Transverse colon (tissue), 4 donors: ENCODE data around the gene L3MBTL4. TPM values are rescaled to one million over a fixed set of nuclear protein-coding genes. Genes with fewer than 3 reads are reported as not detected.

Source experiments
- DNase-seq: peaks from one replicate; pipeline ENCODE4 v3.0.0-alpha.2; 2019
- H3K27ac ChIP-seq, 4 donors: fragments of 200-600 bp; sonication (generic); 2 replicates each; pipeline ENCODE4 v1.5.1; 2016 to 2018; ENCODE audit warnings: inconsistent platforms in 4 of 4
- H3K27me3 ChIP-seq: fragments of 200-600 bp; sonication (generic); 2 replicates; pipeline ENCODE4 v1.5.1; 2017; ENCODE audit warnings: inconsistent platforms
- H3K36me3 ChIP-seq, 4 donors: fragments of 200-600 bp; sonication (generic); 2 replicates each; pipeline ENCODE4 v1.5.1; 2017 to 2019; ENCODE audit warnings: inconsistent platforms in 4 of 4
- H3K4me1 ChIP-seq, 4 donors: fragments of 200-600 bp; sonication (generic); 2 replicates each; pipeline ENCODE4 v1.5.1; 2017 to 2020; ENCODE audit warnings: inconsistent platforms in 4 of 4
- H3K4me3 ChIP-seq, 4 donors: fragments of 200-600 bp; sonication (generic); 1 replicate in 1 of 4; 2 replicates in 3 of 4; pipeline versions ENCODE4 v1.5.1 to v1.6.1; 2017 to 2019; ENCODE audit warnings: inconsistent platforms in 4 of 4
- H3K9me3 ChIP-seq, 2 donors: fragments of 200-600 bp; sonication (generic); 2 replicates each; pipeline ENCODE4 v1.5.1; 2017 to 2019; ENCODE audit warnings: inconsistent platforms in 2 of 2
- CTCF ChIP-seq, 5 experiments: fragments of 200-600 bp in 3 of 5; fragments of 450-650 bp in 2 of 5; sonication (generic) in 3 of 5; IDR thresholded peaks; 1 replicate in 2 of 5; 2 replicates in 3 of 5; pipeline ENCODE4 v1.5.1; 2016 to 2017; ENCODE audit warnings: antibody characterized with exemption in 5 of 5, inconsistent platforms in 3 of 5, mild to moderate bottlenecking in 2 of 5, moderate library complexity in 1 of 5
- EP300 ChIP-seq: sonication (generic); formaldehyde crosslinking; IDR thresholded peaks from one replicate; pipeline ENCODE4 v1.6.1; 2017; ENCODE audit warnings: antibody characterized with exemption, low read depth
- POLR2A ChIP-seq: fragments of 450-650 bp; IDR thresholded peaks from one replicate; pipeline ENCODE4 v1.6.1; 2016; ENCODE audit warnings: antibody characterized with exemption, mild to moderate bottlenecking, moderate library complexity
- POLR2AphosphoS5 ChIP-seq, 3 donors: sonication (generic); formaldehyde crosslinking; IDR thresholded peaks; one replicate each; pipeline ENCODE4 v1.6.1; 2016; ENCODE audit warnings: antibody characterized with exemption in 3 of 3
- WGBS, 2 donors: methylation state at CpG; one replicate each; pipeline ENCODE4 v1.1.5; 2018; ENCODE audit warnings: low coverage in 1 of 2; 5-methylcytosine and 5-hydroxymethylcytosine counted together
- in situ Hi-C, 4 donors: fragments of 200-750 bp; cut with MboI; loops; one replicate each; pipeline versions ENCODE4 v1.15.0 to v1.15.1; 2017; ENCODE audit warnings: low sequenced_read_pairs in 3 of 4, low pct_ligation_motif_present in 1 of 4, low pct_unique_long_range_greater_than_20kb in 1 of 4
- intact Hi-C: fragments of 100-400 bp; cut with DNase I; formaldehyde crosslinking; loops from one replicate; pipeline ENCODE4 v1.15.1; 2023; ENCODE audit warnings: low total_unique reads
- total RNA-seq, 4 donors: library from RNA; depleted of rRNA; stranded (reverse); fragments of >200 nt; gene quantifications; one replicate each; pipeline ENCODE4 v1.1.0, GENCODE V29; 2016

Gene L3MBTL4
- total RNA-seq, 4 donors from 2014 or later: 0.20 to 4.9 (median 2.9) TPM

- Histone ChIP-seq H3K9me3 (no peaks in the 10 kb centered on the region), H3K4me3 (no peak overlapping the region), H3K27ac (no peak overlapping the region), H3K4me1 (no peaks in the 10 kb centered on the region), H3K36me3 (no peaks in the 10 kb centered on the region), H3K27me3 (no peaks in the 10 kb centered on the region)
- intact Hi-C loops (no loop called here), in situ Hi-C loops (no loop called here)
- no peak for DNase-seq
- TF ChIP-seq POLR2A (no peak), POLR2AphosphoS5 (IDR thresholded peaks at IDR 0.05) (no peak), EP300 (no peak), CTCF (IDR thresholded peaks at IDR 0.05) (no peak)
- 91% methylated on average over 7 of the region's 7 CpGs; no CpG with 5 or more reads in 1 of the 2 donors for WGBS, 2 donors
These were observed 477.6 kb downstream of the L3MBTL4 start for GRCh38 chr18:5937121-5937520.

DNA sequence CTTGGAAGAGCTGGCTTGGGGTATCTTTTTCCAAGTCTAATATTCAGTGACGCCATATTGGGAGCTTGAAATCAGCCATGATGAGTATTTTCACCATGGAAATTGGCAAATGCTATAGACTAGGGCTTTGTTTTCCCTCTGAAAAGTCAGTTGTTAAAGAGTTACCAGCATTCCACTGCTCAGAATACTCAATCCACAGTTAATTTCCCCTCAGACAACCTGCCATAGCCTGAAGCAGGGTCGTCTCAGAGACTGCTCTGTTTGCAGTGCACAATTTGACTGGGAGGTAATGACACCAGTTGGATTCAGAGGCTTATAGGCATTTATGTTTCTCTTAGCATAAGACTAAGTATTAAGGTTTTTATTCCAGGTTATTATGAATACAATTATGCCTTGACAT, 483.9 kb downstream of the L3MBTL4 start:
- no peak for DNase-seq
- TF ChIP-seq POLR2AphosphoS5 (IDR thresholded peaks at IDR 0.05) (no peak), POLR2A (no peak), EP300 (no peak), CTCF (IDR thresholded peaks at IDR 0.05) (no peak)
- H3K27me3 ChIP-seq: no peaks in the 10 kb centered on the region
- no peaks in the 10 kb centered on the region for H3K4me1 ChIP-seq
- in situ Hi-C loops: no loop called here
- intact Hi-C loops: loop anchor here (1.0 kb wide), 1 partner anchor 20 kb away; no protein-coding TSS in a partner anchor
- no peaks in the 10 kb centered on the region for H3K36me3 ChIP-seq
- WGBS, 2 donors: 0 to 50% methylated on average over 1 to 2 of the region's 2 CpGs
- no peaks in the 10 kb centered on the region for H3K9me3 ChIP-seq
- no peak overlapping the region for H3K4me3 ChIP-seq
- no peak overlapping the region for H3K27ac ChIP-seq

GRCh38 chr18:5918205-5918858, 496.4 kb downstream of the L3MBTL4 start:
- intact Hi-C loops: no loop called here
- in situ Hi-C loops: no loop called here
- WGBS, 2 donors: 69 to 81% methylated on average over 2 to 3 of the region's 3 CpGs
- H3K36me3 ChIP-seq: no peaks in the 10 kb centered on the region
- H3K4me3 ChIP-seq: no peak overlapping the region
- H3K27me3 ChIP-seq: no peaks in the 10 kb centered on the region
- TF ChIP-seq CTCF (IDR thresholded peaks at IDR 0.05) (no peak), POLR2A (no peak), EP300 (no peak), POLR2AphosphoS5 (IDR thresholded peaks at IDR 0.05) (no peak)
- no peak for DNase-seq
- H3K9me3 ChIP-seq: no peaks in the 10 kb centered on the region
- no peak overlapping the region for H3K27ac ChIP-seq
- no peaks in the 10 kb centered on the region for H3K4me1 ChIP-seq

DNA sequence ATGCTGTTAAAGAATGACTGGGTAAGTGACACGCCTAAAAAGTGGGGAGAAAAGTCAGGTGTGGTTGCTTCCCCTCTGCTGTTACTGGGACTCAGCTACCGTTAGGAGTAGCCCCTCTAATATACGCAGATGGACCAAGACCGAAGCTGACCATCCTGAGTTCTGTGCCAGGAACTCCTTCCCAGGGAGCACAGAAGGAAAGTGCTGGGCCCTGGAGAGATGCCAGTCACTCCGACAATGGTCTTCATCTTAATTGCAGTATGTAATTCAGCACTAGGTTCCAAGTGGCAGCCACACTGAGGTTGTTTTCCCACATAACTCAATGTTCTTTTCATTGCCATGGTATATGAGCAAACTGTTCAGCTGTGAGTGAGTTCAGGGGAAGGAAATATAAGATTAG, 499.8 kb downstream of the L3MBTL4 start:
- intact Hi-C loops (no loop called here), in situ Hi-C loops (no loop called here)
- TF ChIP-seq CTCF (IDR thresholded peaks at IDR 0.05): no peak
- no peak for TF ChIP-seq POLR2A
- no peak for TF ChIP-seq POLR2AphosphoS5 (IDR thresholded peaks at IDR 0.05)
- no peak for TF ChIP-seq EP300
- DNase-seq: no peak
- H3K4me3 ChIP-seq: no peak overlapping the region
- no peaks in the 10 kb centered on the region for H3K36me3 ChIP-seq
- H3K27me3 ChIP-seq: no peaks in the 10 kb centered on the region
- H3K9me3 ChIP-seq: no peaks in the 10 kb centered on the region
- WGBS, 2 donors: 43 to 61% methylated on average over 1 to 5 of the region's 5 CpGs
- H3K4me1 ChIP-seq: no peaks in the 10 kb centered on the region
- H3K27ac ChIP-seq: no peak overlapping the region
